ENCODE results near the gene PGS1.

Gene PGS1

DNA sequence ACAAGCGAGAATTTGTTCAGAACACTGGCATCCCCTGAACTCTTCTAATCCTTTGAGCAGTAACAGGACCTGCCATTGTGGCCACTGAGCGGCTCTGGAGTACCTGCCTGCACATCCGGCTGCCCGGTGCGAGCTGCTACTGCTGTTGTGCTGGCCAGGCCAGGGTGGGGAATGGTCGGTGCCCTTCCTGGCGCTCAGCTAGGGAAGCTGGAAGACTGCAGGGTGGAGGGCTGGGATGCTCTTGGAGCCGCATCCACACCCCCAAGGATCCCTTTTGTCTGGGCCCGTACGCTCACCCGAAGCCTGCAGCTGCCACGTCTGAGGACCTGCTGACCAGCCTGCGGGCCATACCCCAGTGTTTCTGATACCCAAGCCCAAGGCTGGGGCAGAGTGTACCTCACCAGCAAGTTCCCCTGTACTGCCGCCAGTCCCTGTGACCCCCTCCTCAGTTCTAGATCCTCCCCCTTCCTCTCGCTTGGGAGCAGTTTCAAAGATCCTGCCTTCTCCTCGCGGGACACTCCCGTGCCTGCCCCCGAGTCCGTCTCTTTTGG, 49.7 kb downstream of the PGS1 start:
- no peak for DNase-seq

GRCh38 chr17:78428836-78429617, 50.6 kb downstream of the PGS1 start:
- DNase-seq, result no peak

DNA sequence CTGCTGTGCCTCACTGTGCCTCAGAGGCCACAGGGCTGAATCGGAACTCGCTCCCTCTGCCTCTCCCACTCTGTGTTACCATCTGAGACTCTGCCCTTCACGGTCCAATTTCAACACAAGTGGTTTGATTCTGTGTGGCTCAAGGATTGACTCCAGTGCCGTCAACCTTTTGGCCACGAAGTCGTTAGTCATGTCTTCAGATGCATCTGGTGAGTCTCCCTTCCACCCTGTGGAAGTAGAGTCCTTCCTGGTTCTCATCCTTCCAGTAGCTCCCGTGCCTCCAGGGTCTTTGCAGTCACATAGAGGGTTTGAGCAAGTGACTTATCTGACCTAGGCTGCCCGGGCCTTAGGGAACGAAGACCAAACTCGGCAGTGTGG, 51.2 kb downstream of the PGS1 start:
- no peak for DNase-seq

DNA sequence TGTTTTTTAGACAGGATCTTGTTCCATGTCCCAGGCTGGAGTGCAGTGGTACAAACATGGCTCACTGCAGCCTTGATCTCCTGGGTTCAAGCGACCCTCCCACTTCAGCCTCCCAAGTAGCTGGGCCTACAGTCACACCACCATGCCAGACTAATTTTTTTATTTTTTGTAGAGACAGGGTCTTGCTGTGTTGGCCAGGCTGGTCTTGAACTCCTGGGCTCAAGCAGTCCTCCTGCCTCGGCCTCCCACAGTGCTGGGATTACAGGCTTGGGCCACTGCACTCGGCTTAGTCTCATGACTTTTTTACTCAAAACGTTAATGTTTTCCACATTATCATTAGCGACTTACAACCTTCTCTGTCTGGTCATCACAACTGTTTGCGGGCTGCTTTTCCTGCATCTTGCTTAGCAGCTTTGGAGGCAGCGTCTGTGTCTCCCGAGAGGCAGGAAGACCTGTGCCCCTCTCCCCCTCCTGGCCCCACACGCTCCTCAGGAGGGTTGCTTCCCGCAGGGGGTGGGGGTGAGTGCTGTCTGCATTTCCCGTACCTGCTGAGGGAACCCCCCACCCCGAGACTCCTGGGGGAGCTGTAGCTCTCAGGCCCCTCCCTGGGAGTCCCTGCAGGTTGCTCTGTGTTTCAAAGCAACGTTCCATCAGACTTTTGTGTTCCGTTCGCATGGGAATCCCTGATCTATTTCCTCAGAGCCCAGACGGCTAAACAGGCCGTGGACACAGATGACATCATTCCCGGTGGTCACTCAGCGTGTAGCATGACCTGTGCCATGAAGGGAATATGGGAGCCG, 52.6 kb downstream of the PGS1 start:
- no peak for DNase-seq

GRCh38 chr17:78431692-78431958, 53.2 kb downstream of the PGS1 start:
- no peak for DNase-seq

GRCh38 chr17:78432226-78433012, 54.0 kb downstream of the PGS1 start:
- DNase-seq, result no peak

GRCh38 chr17:78433013-78433727, 54.7 kb downstream of the PGS1 start:
- no peak for DNase-seq

DNA sequence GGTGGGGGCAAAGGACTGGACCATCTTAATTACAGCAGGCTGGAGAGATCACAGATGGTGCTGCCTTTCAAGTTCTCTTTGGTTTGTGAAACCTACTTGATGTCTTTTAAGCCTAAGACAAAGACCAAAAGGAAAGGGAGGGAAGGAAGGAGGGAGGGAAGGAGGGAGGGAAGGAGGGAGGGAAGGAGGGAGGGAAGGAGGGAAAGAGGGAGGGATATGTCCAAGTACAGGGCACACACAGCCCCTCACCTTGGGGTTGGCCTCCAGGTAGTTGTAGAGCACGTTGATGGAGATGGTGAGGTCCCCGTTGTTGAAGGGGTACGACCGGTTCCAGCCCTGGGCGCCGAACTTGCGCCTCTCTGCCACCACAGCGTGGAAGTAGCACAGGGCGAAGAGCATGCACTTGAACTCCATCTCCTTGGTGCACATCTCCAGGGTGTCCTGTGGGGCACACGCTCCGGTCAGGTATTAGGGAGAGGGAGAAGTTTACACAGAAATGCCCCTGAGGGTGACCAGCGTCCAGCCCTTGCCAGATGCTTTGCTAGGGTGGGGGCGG, 55.4 kb downstream of the PGS1 start:
- no peak for DNase-seq

- DNase-seq, result no peak
Measured at GRCh38 chr17:78434455-78435329, 56.2 kb downstream of the PGS1 start.

DNA sequence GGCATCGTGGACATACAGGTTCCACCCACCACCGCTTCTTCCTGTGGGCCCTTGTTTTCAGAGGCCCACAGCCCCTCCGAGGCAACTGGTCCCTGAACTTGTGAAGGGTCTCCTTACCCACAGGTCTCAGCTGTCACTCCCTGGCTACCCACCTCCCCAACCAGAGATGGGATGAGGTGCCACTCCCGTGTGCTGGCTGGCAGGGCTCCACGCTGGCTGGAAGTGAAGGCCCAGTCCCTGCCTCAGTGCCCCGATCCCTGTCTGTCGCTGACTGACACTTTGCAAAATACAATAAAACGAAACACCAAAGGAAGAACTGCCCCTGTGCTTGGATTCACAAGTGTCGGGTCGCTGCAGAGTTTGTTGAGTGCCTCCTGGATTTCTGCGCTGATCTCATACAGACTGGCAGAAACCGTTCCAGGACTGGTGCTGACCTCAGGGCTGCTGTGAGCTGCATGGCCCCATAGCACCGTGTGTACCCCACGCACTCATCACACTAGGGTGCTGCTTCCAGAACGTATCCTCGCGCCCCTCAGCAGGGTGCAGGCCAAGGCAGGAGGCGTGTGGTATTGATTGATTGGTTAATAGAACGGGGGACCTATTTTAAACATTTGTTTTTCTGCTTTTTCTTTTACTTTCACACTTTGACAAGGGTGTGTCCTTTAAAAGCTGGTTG, 57.0 kb downstream of the PGS1 start:
- DNase-seq, result no peak

DNA sequence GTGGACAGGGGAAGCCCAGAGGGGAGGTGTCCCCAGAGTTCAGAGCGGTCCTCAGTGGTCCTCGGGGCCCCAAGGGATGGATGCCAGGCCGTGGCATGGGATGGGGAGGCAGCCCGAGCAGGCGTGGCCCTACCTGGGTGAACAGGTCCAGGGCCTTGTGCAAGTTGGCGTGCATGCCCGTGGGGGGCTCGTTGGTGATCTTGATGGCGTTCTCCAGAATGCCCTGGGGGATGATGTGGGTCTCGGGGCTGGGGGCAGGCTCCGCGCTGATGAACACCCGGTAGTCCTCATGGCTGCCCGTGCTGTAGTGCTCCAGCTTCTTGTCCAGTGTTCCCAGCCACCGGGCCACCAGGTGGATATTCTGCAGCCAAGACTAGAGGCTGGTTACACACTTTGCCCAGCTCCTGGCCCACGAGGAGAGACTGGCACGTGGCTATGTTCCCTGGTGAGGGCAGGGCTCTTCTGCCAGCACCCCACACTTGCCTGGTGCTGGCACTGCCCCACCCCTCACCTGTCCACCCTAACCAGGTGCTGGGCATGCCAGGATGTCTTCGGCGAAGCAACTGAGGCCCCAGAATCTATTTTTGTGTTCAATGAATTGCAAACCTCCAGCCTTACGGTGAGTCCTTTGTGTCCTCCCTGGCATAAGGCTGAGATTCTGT, 59.2 kb downstream of the PGS1 start:
- no peak for DNase-seq

GRCh38 chr17:78438271-78438691, 59.8 kb downstream of the PGS1 start:
- no peak for DNase-seq

DNA sequence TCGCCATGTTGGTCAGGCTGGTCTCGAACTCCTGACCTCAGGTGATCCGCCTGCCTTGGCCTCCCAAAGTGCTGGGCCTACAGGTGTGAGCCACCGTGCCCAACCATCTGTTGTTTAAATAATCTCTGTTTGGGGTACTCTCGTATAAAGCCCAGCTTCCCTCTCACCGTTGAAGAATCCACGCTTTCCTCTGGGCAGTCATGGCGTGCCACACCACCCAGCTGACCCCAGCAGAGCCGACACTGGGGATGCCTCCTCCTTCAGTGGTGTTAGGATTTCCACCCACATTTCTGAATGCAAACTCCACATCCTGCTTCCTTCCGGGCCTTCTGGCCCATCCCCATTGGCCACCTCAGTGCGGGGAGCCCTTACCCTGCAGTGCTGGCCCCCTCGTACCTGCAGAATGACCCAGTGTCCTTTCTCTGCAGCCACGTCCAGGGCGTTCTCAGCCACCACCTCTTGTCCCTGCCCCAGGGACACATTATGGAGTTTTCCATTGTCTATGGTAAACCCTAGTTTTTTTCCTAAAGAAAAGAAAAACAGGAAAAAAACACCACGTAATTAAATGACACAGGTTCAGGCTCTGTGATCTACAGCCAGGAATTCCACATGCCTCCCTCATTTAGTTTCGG, 60.4 kb downstream of the PGS1 start:
- no peak for DNase-seq

DNA sequence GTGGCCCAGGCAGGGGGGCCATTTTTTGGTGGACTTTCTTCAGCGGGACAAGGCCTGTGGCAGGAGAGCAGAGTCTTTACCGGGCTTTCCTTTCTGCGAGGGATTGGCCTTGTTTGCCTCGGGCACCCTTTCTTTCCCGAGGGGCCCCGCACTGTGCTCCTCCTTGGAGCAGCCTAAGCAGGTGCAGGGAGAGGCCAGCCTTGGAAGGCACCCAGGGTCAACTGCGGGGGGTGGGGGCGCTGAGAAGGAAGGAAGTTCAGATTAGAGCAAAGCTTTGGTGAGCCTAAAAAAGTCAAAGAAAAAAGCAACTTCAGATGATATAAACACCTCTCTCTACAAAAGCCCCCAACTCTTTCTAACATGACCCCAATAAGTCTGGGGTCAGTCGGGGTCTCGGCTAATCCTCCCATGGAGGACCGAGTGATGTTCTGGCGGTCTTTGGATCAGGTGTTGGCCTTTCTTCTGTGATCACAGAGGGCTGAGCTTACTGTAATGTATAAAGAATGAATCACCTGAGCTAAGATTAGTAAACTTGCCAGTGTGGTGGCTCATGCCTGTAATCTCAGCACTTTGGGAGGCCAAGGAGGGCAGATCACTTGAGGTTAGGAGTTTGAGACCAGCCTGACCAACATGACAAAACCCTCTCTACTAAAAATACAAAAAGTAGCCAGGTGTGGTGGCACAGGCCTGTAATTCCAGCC, 63.0 kb downstream of the PGS1 start:
- DNase-seq, result no peak

DNA sequence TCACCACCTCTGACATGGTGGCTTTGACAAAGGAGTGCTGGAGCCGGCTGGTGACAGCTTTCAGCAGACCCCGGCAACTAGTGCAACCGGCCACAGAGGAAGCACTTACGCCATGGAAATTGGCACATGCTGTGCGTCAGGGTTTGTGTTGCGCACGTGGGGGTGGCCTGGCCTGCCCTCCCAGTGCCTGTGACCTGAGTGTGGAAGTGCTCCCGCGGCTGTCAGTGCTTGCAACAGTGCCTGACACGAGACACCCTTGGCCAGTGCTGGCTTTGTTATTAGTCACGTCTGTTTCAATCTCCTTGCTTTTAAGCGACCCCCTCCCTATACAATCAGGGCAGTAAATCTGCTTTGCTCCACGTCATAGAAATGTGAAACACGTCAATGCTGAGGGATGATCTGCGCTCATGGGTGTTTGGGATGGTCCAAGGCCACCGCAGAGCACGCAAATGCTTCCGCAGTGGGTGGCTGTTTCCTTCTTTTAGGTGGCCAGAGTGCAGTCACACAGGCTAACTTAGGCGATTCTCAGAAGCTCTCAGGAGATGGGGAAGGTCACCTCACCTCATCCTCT, 64.3 kb downstream of the PGS1 start:
- no peak for DNase-seq

- DNase-seq, result no peak
Measured at GRCh38 chr17:78444392-78444791, 65.9 kb downstream of the PGS1 start.

GRCh38 chr17:78446833-78447232, 68.4 kb downstream of the PGS1 start:
- DNase-seq, result no peak

DNA sequence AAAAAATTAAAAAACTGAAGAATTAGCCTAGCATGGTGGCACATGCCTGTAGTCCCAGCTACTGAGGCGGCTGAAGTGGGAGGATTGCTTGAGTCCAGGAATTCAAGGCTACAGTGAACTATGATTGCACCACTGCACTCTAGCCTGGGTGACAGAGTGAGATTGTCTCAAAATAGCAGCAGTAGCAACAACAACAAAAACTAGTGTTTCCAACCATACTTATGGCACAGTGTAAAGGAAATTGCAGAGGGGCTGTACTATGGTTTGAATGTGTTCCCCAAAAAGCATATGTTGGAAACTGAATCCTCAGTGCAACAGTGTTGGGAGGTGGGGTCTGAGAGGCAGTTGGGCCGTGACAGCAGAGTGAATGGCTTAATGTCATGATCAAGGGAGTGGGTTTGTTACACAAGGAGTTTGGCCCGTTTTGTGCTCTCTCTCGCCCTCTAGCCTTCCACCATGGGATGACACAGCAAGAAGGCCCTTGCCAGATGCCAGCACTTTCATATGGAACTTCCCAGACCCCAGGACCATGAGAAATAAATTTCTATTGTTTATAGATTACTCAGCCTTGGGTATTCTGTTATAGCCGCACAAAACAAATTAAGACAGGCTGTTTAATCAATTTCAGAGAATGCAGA, 70.0 kb downstream of the PGS1 start:
- DNase-seq, result no peak

All from activated naive CD4-positive, alpha-beta T cell treated with Interleukin-2 at 50 U/mL for 16 hours (primary cell).